VCaP (cell line): ENCODE measurements around the gene ADORA2B.

Experiments used
- H3K27ac ChIP-seq: fragments of 450-650 bp; 2 replicates; pipeline ENCODE4 v1.5.1; 2017
- TF ChIP-seq, protein P1 (sequence below): fragments of 450-650 bp; conservative IDR thresholded peaks from 2 replicates; pipeline ENCODE4 v1.5.1; 2017; ENCODE audit warnings: mild to moderate bottlenecking, moderate library complexity

Gene ADORA2B

DNA sequence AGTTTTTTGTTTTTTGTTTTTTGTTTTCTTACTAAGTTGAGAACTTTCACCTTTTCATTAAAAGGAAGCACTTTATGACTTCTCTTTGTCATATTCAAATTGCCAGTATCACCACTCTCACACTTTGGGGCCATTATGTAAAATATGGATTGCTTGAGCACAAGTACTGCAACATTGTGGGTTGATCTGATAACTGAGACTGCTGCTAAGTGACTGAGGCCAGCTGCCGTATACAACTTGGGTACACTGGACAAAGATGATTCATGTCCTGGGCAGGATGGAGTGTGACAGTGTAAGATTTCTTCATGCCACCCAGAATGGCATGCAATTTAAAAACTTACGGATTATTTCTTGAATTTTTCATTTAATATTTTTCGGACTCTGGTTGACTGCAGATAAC lies 62.5 kb downstream of the ADORA2B start:
- TF ChIP-seq, protein P1, sequence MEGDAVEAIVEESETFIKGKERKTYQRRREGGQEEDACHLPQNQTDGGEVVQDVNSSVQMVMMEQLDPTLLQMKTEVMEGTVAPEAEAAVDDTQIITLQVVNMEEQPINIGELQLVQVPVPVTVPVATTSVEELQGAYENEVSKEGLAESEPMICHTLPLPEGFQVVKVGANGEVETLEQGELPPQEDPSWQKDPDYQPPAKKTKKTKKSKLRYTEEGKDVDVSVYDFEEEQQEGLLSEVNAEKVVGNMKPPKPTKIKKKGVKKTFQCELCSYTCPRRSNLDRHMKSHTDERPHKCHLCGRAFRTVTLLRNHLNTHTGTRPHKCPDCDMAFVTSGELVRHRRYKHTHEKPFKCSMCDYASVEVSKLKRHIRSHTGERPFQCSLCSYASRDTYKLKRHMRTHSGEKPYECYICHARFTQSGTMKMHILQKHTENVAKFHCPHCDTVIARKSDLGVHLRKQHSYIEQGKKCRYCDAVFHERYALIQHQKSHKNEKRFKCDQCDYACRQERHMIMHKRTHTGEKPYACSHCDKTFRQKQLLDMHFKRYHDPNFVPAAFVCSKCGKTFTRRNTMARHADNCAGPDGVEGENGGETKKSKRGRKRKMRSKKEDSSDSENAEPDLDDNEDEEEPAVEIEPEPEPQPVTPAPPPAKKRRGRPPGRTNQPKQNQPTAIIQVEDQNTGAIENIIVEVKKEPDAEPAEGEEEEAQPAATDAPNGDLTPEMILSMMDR: no peak
- no peak overlapping the region for H3K27ac ChIP-seq

DNA sequence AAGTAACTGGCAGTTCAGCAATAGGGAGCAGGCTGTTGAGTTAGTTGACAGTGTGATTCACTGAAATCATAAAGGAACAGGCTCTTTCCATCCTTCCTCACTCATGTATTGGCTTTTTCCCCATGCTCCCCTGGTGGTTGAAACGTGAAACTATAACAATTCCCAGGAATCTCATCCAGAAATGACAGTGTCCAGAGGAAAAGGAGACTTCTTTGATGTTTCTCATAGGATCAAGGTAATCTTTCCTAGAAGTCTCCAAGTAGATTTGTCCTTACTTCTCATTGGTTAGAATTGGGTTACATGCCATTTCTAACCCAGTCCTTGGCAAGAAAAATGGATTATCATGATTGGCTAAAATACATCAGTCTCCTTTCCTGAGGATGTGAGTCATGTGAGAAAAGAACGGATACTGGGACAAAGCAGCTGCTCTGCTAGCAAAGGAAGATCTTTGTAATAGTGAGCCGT lies 69.0 kb downstream of the ADORA2B start:
- no peak overlapping the region for H3K27ac ChIP-seq

DNA sequence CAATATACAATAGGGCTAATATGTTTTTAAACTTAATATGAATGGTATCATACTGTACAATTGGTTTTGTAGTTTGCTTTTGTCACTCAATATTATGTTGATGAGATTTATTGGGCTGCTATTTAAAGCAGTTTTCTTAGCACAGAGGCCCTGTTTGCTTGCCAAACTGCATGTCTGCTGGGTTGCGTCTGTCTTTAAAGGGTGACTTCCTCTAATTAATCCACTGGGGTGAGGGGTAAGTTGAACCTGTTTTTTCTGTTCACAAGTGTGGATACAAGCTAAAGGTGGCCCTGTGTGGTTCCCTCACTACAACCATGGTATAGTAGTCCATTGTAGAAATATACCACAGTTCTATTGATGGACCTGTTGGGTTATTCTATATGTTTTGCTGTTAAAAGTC lies 74.4 kb downstream of the ADORA2B start:
- peak overlapping the region; percentile 61 for H3K27ac ChIP-seq
- TF ChIP-seq, protein P1: no peak

More for the DNA sequence above, 69.0 kb downstream of the ADORA2B start:
- TF ChIP-seq, protein P1: peak; percentile 66

DNA sequence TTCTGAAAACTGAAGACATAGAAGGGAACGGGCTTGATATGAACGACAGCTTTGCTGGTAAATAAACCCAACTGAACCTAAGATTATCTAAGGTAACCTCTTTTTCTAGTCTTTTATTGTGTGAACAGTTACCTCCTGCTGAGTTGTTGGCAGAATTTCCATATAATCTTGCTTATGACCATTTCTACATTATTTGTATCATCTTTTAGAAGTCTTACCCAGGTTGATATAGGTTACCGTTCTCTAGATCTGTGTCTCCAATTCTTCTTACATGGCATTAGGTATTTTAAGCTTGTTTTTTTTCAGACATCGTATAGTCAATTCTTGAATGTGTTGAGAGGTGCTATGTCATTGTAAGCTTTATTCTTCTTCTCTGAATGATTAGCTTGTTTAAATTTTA lies 79.0 kb downstream of the ADORA2B start:
- TF ChIP-seq, protein P1: no peak
- H3K27ac ChIP-seq: no peak overlapping the region

DNA sequence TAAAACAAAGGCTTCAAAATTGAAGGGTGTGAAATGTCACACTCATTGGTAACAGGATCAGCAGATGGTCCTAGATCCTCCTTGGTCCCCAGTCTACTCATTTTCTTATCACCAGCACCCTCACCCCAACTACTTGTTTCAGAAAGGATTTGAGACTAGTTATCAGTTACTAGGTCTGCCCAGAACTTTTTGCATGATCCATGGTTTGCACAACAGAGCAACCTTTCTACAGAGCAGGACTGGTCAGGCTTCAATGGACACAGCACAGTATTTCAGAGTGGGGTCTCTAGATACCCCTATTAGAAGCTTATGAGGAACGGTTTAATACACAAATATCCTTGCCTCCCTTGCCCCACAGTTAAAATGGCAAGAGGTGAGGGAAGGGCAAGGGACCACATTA lies 80.3 kb downstream of the ADORA2B start:
- H3K27ac ChIP-seq: no peak overlapping the region
- TF ChIP-seq, protein P1: no peak
